Caco-2 (cell line): Measurements from ENCODE around the gene CNTN5. TPM values are rescaled to one million over a fixed set of nuclear protein-coding genes. Genes with fewer than 3 reads are reported as not detected.

Experiments
- BruUV-seq: library from RNA; stranded (reverse); fragments of 400-500 nt; replicated peaks from 2 replicates; lab custom pipeline; 2021; lab: Mats Ljungman, UMichigan
- CTCF ChIA-PET: fragments of 300-600 bp; sonication (Branson Sonifier 250); formaldehyde crosslinking; loops from one replicate; lab custom pipeline; 2022; ENCODE audit warnings: antibody characterized with exemption; lab: Charles Lee
- POLR2A ChIA-PET: fragments of 300-600 bp; sonication (Branson Sonifier 250); formaldehyde crosslinking; loops from one replicate; lab custom pipeline; 2022; ENCODE audit warnings: antibody characterized with exemption; lab: Charles Lee
- DNase-seq, 2 experiments: peaks; one replicate each; pipeline versions ENCODE4 v3.0.0 to v3.0.0-alpha.2; 2020 to 2022
- H3K27me3 ChIP-seq: replicated peaks from 2 replicates; pipeline ENCODE4 v1.6.0; 2011; ENCODE audit warnings: low read length; ENCODE audit not compliant: control insufficient read depth, insufficient read depth
- H3K36me3 ChIP-seq: 2 replicates; pipeline ENCODE4 v1.5.1; 2011; ENCODE audit warnings: low read length; ENCODE audit not compliant: control insufficient read depth, insufficient read depth
- H3K4me1 ChIP-seq: fragments of 250-450 bp; sonication (Bioruptor Pico); 2 replicates; pipeline ENCODE4 v1.5.1; 2020; ENCODE audit warnings: mild to moderate bottlenecking
- H3K4me3 ChIP-seq: 2 replicates; pipeline ENCODE4 v1.5.1; 2011; ENCODE audit warnings: low read depth, mild to moderate bottlenecking, control low read depth, low read length
- H3K9me3 ChIP-seq: fragments of 250-450 bp; sonication (Bioruptor Pico); 2 replicates; pipeline ENCODE4 v1.5.1; 2020; ENCODE audit warnings: mild to moderate bottlenecking, moderate library complexity
- H3K27ac Mint-ChIP-seq: one replicate; pipeline ENCODE4 v1.8.0; 2022; ENCODE audit warnings: mixed read lengths; ENCODE audit not compliant: unreplicated experiment
- H3K27me3 Mint-ChIP-seq: one replicate; pipeline ENCODE4 v1.8.0; 2022; ENCODE audit warnings: mixed read lengths; ENCODE audit not compliant: insufficient read depth, unreplicated experiment
- H3K36me3 Mint-ChIP-seq: one replicate; pipeline ENCODE4 v1.8.0; 2022; ENCODE audit warnings: mild to moderate bottlenecking, mixed read lengths; ENCODE audit not compliant: insufficient read depth, unreplicated experiment
- H3K4me1 Mint-ChIP-seq: one replicate; pipeline ENCODE4 v1.8.0; 2022; ENCODE audit warnings: low read depth, mixed read lengths; ENCODE audit not compliant: unreplicated experiment
- H3K4me3 Mint-ChIP-seq: one replicate; pipeline ENCODE4 v1.8.0; 2022; ENCODE audit warnings: mild to moderate bottlenecking, moderate library complexity, mixed read lengths; ENCODE audit not compliant: unreplicated experiment
- H3K9me3 Mint-ChIP-seq: one replicate; pipeline ENCODE4 v1.8.0; 2022; ENCODE audit warnings: mixed read lengths; ENCODE audit not compliant: unreplicated experiment
- intact Hi-C: fragments of 100-400 bp; cut with micrococcal nuclease; formaldehyde crosslinking; loops from one replicate; pipeline ENCODE4 v1.10.0; 2022; ENCODE audit not compliant: unreplicated experiment
- total RNA-seq: library from RNA; stranded (reverse); gene quantifications from 2 replicates; pipeline ENCODE4 v1.2.3, GENCODE V29; 2022
- TF ChIP-seq, protein P1 (sequence below), 2 experiments: fragments of 200-600 bp in 1 of 2; IDR thresholded peaks; 1 replicate in 1 of 2; 2 replicates in 1 of 2; pipeline versions ENCODE4 v1.5.1 to v1.8.0; 2011 to 2022; ENCODE audit warnings: antibody characterized with exemption in 1 of 2, control low read depth in 1 of 2, inconsistent platforms in 1 of 2, low read depth in 1 of 2, low read length in 1 of 2, mild to moderate bottlenecking in 1 of 2, moderate library complexity in 1 of 2; ENCODE audit not compliant: insufficient read depth in 1 of 2, severe bottlenecking in 1 of 2, unreplicated experiment in 1 of 2

The CNTN5 gene
- total RNA-seq, 1 experiment from 2014 or later, result 1.00 TPM

DNA sequence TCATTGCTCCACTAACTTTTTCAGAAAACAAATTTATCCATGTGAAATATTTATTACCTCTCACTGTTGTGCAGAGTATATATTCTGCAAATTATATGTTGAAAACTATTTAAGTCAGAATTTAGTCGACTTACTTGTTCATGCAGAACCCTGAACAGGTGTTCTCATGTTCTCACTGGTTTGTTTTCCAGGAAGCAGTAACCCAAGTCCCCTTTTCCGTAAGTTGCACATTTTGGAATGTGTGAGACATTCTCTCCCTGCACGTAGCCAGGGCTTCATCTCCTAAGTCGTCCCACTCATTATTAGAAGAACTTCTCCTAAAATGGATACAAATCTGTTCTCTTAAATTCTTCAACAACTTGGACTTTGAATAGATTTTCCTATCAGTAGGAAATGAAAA lies 524.9 kb downstream of the CNTN5 start:
- Histone ChIP-seq H3K27me3 (no peaks in the 10 kb centered on the region), H3K4me3 (no peak overlapping the region), H3K9me3 (no peaks in the 10 kb centered on the region), H3K36me3 (no peaks in the 10 kb centered on the region), H3K4me1 (no peaks in the 10 kb centered on the region)
- H3K27me3 Mint-ChIP-seq, result no peaks in the 10 kb centered on the region
- no peaks in the 10 kb centered on the region for H3K4me1 Mint-ChIP-seq
- intact Hi-C loops, result no loop called here
- TF ChIP-seq, protein P1, sequence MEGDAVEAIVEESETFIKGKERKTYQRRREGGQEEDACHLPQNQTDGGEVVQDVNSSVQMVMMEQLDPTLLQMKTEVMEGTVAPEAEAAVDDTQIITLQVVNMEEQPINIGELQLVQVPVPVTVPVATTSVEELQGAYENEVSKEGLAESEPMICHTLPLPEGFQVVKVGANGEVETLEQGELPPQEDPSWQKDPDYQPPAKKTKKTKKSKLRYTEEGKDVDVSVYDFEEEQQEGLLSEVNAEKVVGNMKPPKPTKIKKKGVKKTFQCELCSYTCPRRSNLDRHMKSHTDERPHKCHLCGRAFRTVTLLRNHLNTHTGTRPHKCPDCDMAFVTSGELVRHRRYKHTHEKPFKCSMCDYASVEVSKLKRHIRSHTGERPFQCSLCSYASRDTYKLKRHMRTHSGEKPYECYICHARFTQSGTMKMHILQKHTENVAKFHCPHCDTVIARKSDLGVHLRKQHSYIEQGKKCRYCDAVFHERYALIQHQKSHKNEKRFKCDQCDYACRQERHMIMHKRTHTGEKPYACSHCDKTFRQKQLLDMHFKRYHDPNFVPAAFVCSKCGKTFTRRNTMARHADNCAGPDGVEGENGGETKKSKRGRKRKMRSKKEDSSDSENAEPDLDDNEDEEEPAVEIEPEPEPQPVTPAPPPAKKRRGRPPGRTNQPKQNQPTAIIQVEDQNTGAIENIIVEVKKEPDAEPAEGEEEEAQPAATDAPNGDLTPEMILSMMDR (IDR thresholded peaks at IDR 0.05; ENCODE audit: insufficient read depth in 1 of 2, low read depth in 1 of 2, low read length in 1 of 2, severe bottlenecking in 1 of 2, unreplicated experiment in 1 of 2), result no peak
- no peak overlapping the region for H3K27ac Mint-ChIP-seq
- POLR2A ChIA-PET, result no interaction called here
- no peak overlapping the region for H3K4me3 Mint-ChIP-seq
- H3K36me3 Mint-ChIP-seq, result no peaks in the 10 kb centered on the region
- CTCF ChIA-PET, result no interaction called here
- BruUV-seq, result no TSS peak
- no peak for DNase-seq
- no peaks in the 10 kb centered on the region for H3K9me3 Mint-ChIP-seq

DNA sequence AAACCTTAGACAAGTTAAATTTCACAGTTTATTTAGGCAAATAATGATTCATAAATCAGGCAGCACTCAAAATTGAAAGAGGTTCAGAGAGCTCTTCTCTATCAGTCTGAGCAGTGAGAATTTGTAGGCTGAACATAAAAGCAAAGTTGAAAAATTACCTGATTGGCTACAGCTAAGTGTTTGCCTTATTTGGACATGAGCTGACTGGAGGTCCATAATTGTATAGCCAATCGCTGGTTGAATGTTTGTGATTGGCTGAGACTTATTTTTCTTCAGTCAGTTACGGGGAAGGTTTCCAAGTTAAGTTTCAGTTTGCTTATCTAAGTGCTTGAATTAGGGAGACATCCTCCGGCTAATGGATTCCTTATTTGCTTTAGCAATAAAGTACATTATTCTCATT lies 527.5 kb downstream of the CNTN5 start:
- no TSS peak for BruUV-seq
- POLR2A ChIA-PET, result no interaction called here
- Histone ChIP-seq H3K36me3 (no peaks in the 10 kb centered on the region), H3K4me1 (no peaks in the 10 kb centered on the region), H3K27me3 (no peaks in the 10 kb centered on the region), H3K4me3 (no peak overlapping the region), H3K9me3 (no peaks in the 10 kb centered on the region)
- no peaks in the 10 kb centered on the region for H3K9me3 Mint-ChIP-seq
- intact Hi-C loops, result no loop called here
- no peaks in the 10 kb centered on the region for H3K4me1 Mint-ChIP-seq
- no peak for DNase-seq
- TF ChIP-seq, protein P1 (IDR thresholded peaks at IDR 0.05; ENCODE audit: insufficient read depth in 1 of 2, low read depth in 1 of 2, low read length in 1 of 2, severe bottlenecking in 1 of 2, unreplicated experiment in 1 of 2), result no peak
- H3K36me3 Mint-ChIP-seq, result no peaks in the 10 kb centered on the region
- H3K27ac Mint-ChIP-seq, result no peak overlapping the region
- H3K27me3 Mint-ChIP-seq, result no peaks in the 10 kb centered on the region
- CTCF ChIA-PET, result no interaction called here
- H3K4me3 Mint-ChIP-seq, result no peak overlapping the region

DNA sequence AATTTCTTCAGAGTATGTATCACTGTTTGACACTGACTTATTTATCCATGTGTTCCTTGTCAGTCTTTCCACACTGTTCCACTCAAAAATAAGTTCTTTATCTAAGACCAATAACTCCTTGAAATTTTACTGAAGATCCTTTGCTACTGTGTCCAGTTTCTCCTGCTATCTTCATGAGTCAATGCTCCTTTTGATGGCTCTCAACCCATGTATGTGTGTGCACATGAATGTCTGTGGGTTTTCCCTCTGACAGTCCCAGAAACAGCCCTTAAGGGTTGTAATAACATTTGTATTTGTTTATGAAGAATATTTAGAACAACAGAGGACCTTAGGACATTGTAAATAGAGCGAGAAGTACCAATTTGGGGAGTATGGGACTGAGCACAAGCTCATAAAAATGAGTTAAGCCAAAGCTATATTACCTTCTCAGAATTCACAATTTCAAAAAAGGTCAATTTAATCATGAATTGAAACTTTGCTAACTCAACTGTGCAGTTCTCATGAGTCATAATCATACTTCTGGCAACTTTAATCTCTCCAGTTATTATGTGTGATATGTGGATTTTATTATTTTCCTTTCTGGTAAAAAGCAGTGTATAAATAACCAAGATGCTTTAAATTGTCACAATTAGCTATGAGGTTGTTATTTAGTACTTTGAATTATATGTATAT lies 533.6 kb downstream of the CNTN5 start:
- H3K27me3 Mint-ChIP-seq, result no peaks in the 10 kb centered on the region
- no peaks in the 10 kb centered on the region for H3K9me3 Mint-ChIP-seq
- no TSS peak for BruUV-seq
- Histone ChIP-seq H3K4me3 (no peak overlapping the region), H3K9me3 (no peaks in the 10 kb centered on the region), H3K36me3 (no peaks in the 10 kb centered on the region), H3K4me1 (no peaks in the 10 kb centered on the region), H3K27me3 (no peaks in the 10 kb centered on the region)
- CTCF ChIA-PET, result no interaction called here
- H3K36me3 Mint-ChIP-seq, result no peaks in the 10 kb centered on the region
- DNase-seq, result no peak
- H3K4me1 Mint-ChIP-seq, result no peaks in the 10 kb centered on the region
- POLR2A ChIA-PET, result no interaction called here
- no peak overlapping the region for H3K27ac Mint-ChIP-seq
- no peak overlapping the region for H3K4me3 Mint-ChIP-seq
- intact Hi-C loops, result no loop called here
- TF ChIP-seq, protein P1 (IDR thresholded peaks at IDR 0.05; ENCODE audit: insufficient read depth in 1 of 2, low read depth in 1 of 2, low read length in 1 of 2, severe bottlenecking in 1 of 2, unreplicated experiment in 1 of 2), result no peak
